H1 (cell line): ENCODE data around the gene ATP10D. TPM values are rescaled to one million over a fixed set of nuclear protein-coding genes. Genes with fewer than 3 reads are reported as not detected.

Experiments used
- JUN ChIP-seq: IDR thresholded peaks from 2 replicates; pipeline ENCODE4 v1.6.1; 2011; ENCODE audit warnings: low read depth, mild to moderate bottlenecking, improper control_type of control experiment, low read length
- PHF8 ChIP-seq: fragments of 200-600 bp; sonication (generic); conservative IDR thresholded peaks from 2 replicates; pipeline ENCODE4 v1.7.1; 2012; ENCODE audit warnings: low read depth, mild to moderate bottlenecking, inconsistent platforms, low read length, moderate library complexity
- TCF12 ChIP-seq: IDR thresholded peaks from 2 replicates; pipeline ENCODE4 v1.6.1; 2011; ENCODE audit warnings: low read depth, mild to moderate bottlenecking, low read length
- TEAD4 ChIP-seq: IDR thresholded peaks from 2 replicates; pipeline ENCODE4 v1.6.1; 2012; ENCODE audit warnings: low read depth, low read length, inconsistent platforms, mixed read lengths
- polyA plus RNA-seq, 7 experiments: library from polyadenylated mRNA; depleted of rRNA in 3 of 7; stranded (reverse) in 5 of 7; unstranded in 2 of 7; fragments of >200 nt in 5 of 7; fragments of 200-250 nt in 2 of 7; gene quantifications; 1 replicate in 5 of 7; 2 replicates in 1 of 7; 4 replicates in 1 of 7; pipeline versions ENCODE4 v1.2.1 to v1.2.3, GENCODE V29; 2011 to 2013; ENCODE audit warnings: missing spikeins in 2 of 7, mixed read lengths in 2 of 7
- total RNA-seq: library from RNA; stranded (reverse); fragmentation: NEBNext Ultra II Directional; extraction: Animal tissue kit (Norgen Biotek cat#: 25700); gene quantifications from 2 replicates; pipeline ENCODE4 v1.2.1, GENCODE V29; 2021

ATP10D gene
- total and polyA plus RNA-seq, 2 of the 8 experiments (the other 6 are each of a cell fraction or from before 2014, with no cell fraction given) = 2.9 to 5.9 TPM

GRCh38 chr4:47597696-47598095, 112.6 kb downstream of the ATP10D start (continued):
- TF ChIP-seq TEAD4 = no peak
- TF ChIP-seq PHF8 = no peak
- no peak for TF ChIP-seq TCF12
- TF ChIP-seq JUN = no peak
